HG03103 (cell line): ENCODE data around the gene JUND.

ENCODE experiments used
- ATAC-seq: cut with Tn5 transposase; IDR thresholded peaks from one replicate; pipeline ENCODE4 v1.9.1; 2021; ENCODE audit warnings: low read depth; ENCODE audit not compliant: unreplicated experiment

The JUND gene

GRCh38 chr19:18251587-18252369 is 29.6 kb downstream of the JUND start:
- ATAC-seq = no peak

- no peak for ATAC-seq
These were observed 31.6 kb downstream of the JUND start for GRCh38 chr19:18249834-18250233.

- ATAC-seq = no peak
These were observed 36.1 kb downstream of the JUND start for GRCh38 chr19:18245297-18245696.

- ATAC-seq = no peak
These were observed 42.1 kb downstream of the JUND start for GRCh38 chr19:18239303-18239702.

GRCh38 chr19:18234194-18234593 is 47.2 kb downstream of the JUND start:
- ATAC-seq = no peak

- no peak for ATAC-seq
These were observed 48.1 kb downstream of the JUND start for GRCh38 chr19:18233224-18233825.

GRCh38 chr19:18232540-18233223 is 48.7 kb downstream of the JUND start:
- ATAC-seq = no peak

- ATAC-seq = no peak
These were observed 49.6 kb downstream of the JUND start for GRCh38 chr19:18231775-18232174.

- ATAC-seq = no peak
These were observed 50.3 kb downstream of the JUND start for GRCh38 chr19:18230941-18231734.

- no peak for ATAC-seq
These were observed 51.5 kb downstream of the JUND start for GRCh38 chr19:18229915-18230314.
